GM12874 (cell line): Measurements from ENCODE around the gene ZNF438.

Experiments
- CTCF ChIP-seq: IDR thresholded peaks from 2 replicates; pipeline ENCODE4 v1.5.1; 2011; ENCODE audit warnings: low read depth, mild to moderate bottlenecking, control low read depth, low read length, moderate library complexity; ENCODE audit not compliant: insufficient read depth

ZNF438 gene

GRCh38 chr10:30996481-30997005 lies 35.1 kb downstream of the ZNF438 start:
- no peak for TF ChIP-seq CTCF

- TF ChIP-seq CTCF = no peak
These were observed 36.4 kb downstream of the ZNF438 start for GRCh38 chr10:30995081-30995770.

GRCh38 chr10:30993155-30993554 lies 38.5 kb downstream of the ZNF438 start:
- no peak for TF ChIP-seq CTCF

GRCh38 chr10:30992681-30993080 lies 39.0 kb downstream of the ZNF438 start:
- no peak for TF ChIP-seq CTCF

GRCh38 chr10:30991647-30992011 lies 40.0 kb downstream of the ZNF438 start:
- TF ChIP-seq CTCF = no peak

GRCh38 chr10:30990971-30991646 lies 40.6 kb downstream of the ZNF438 start:
- no peak for TF ChIP-seq CTCF

- no peak for TF ChIP-seq CTCF
These were observed 41.3 kb downstream of the ZNF438 start for GRCh38 chr10:30990351-30990750.
